ENCODE results near the gene BCAS3.
"Not testable (repeated sequence)": the region's sequence is repeated elsewhere in the genome, so short reads cannot be mapped to it uniquely, and the experiment has no call there.

The BCAS3 gene

DNA sequence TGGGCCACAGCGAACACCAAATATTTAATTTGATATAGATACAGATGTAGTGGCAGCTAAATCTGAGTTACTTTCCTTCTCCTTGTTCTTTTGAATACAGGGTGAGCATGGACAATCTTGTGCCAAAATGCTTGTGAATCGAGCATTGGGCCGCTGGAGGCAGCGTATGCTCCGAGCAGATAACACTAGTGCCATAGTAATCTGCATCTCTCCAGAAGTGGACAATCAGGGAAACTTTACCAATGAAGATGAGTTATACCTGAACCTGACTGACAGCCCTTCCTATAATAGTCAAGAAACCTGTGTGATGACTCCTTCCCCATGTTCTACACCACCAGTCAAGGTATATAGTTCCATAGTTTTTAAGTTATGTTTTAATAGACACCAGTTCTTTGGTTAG, 21.2 kb upstream of the BCAS3 start:
- Histone ChIP-seq H3K9me3 (no peaks in the 10 kb centered on the region), H3K27me3 (no peaks in the 10 kb centered on the region), H3K36me3 (peaks cover 5 to 30% (median 21%) of the 10 kb centered on the region in 3 donors), H3K4me1 (no peaks in the 10 kb centered on the region), H3K4me3 (no peak overlapping the region), H3K27ac (no peak overlapping the region)
- DNase-seq = no peak
- intact Hi-C loops (cut with DNase I; ENCODE audit: low total_unique reads) = no loop called here
- TF ChIP-seq, protein P1, sequence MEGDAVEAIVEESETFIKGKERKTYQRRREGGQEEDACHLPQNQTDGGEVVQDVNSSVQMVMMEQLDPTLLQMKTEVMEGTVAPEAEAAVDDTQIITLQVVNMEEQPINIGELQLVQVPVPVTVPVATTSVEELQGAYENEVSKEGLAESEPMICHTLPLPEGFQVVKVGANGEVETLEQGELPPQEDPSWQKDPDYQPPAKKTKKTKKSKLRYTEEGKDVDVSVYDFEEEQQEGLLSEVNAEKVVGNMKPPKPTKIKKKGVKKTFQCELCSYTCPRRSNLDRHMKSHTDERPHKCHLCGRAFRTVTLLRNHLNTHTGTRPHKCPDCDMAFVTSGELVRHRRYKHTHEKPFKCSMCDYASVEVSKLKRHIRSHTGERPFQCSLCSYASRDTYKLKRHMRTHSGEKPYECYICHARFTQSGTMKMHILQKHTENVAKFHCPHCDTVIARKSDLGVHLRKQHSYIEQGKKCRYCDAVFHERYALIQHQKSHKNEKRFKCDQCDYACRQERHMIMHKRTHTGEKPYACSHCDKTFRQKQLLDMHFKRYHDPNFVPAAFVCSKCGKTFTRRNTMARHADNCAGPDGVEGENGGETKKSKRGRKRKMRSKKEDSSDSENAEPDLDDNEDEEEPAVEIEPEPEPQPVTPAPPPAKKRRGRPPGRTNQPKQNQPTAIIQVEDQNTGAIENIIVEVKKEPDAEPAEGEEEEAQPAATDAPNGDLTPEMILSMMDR (IDR thresholded peaks at IDR 0.05) = no peak

GRCh38 chr17:60659156-60659555, 18.5 kb upstream of the BCAS3 start:
- intact Hi-C loops (cut with DNase I; ENCODE audit: low total_unique reads) = no loop called here
- no peak overlapping the region for H3K27ac ChIP-seq
- no peaks in the 10 kb centered on the region for H3K27me3 ChIP-seq
- TF ChIP-seq, protein P1 (IDR thresholded peaks at IDR 0.05) = no peak
- peaks cover 16 to 35% (median 24%) of the 10 kb centered on the region in 3 donors for H3K36me3 ChIP-seq
- no peaks in the 10 kb centered on the region for H3K9me3 ChIP-seq
- H3K4me1 ChIP-seq = no peaks in the 10 kb centered on the region
- H3K4me3 ChIP-seq = no peak overlapping the region
- DNase-seq = no peak

- TF ChIP-seq, protein P1 (IDR thresholded peaks at IDR 0.05) = no peak
- intact Hi-C loops (cut with DNase I; ENCODE audit: low total_unique reads) = no loop called here
- Histone ChIP-seq H3K4me3 (no peak overlapping the region), H3K9me3 (no peaks in the 10 kb centered on the region), H3K36me3 (peaks cover 16 to 51% (median 39%) of the 10 kb centered on the region in 3 donors), H3K4me1 (no peaks in the 10 kb centered on the region), H3K27me3 (no peaks in the 10 kb centered on the region), H3K27ac (no peak overlapping the region)
- no peak for DNase-seq
These were observed 16.2 kb upstream of the BCAS3 start for GRCh38 chr17:60661489-60661888.

- H3K4me3 ChIP-seq = no peak overlapping the region
- no peaks in the 10 kb centered on the region for H3K9me3 ChIP-seq
- H3K4me1 ChIP-seq = no peaks in the 10 kb centered on the region
- H3K27me3 ChIP-seq = no peaks in the 10 kb centered on the region
- TF ChIP-seq, protein P1 (IDR thresholded peaks at IDR 0.05) = no peak
- H3K36me3 ChIP-seq = peaks cover 11 to 39% (median 29%) of the 10 kb centered on the region in 3 donors
- DNase-seq = no peak
- H3K27ac ChIP-seq = no peak overlapping the region
- intact Hi-C loops (cut with DNase I; ENCODE audit: low total_unique reads) = no loop called here
These were observed 13.6 kb upstream of the BCAS3 start for GRCh38 chr17:60664022-60664421.

- no peak overlapping the region for H3K27ac ChIP-seq
- no peaks in the 10 kb centered on the region for H3K4me1 ChIP-seq
- H3K27me3 ChIP-seq = no peaks in the 10 kb centered on the region
- no peaks in the 10 kb centered on the region for H3K9me3 ChIP-seq
- no peak overlapping the region for H3K4me3 ChIP-seq
- peaks cover 11 to 30% (median 29%) of the 10 kb centered on the region in 3 donors for H3K36me3 ChIP-seq
- intact Hi-C loops (cut with DNase I; ENCODE audit: low total_unique reads) = no loop called here
- TF ChIP-seq, protein P1 (IDR thresholded peaks at IDR 0.05) = no peak
- no peak for DNase-seq
These were observed 12.0 kb upstream of the BCAS3 start for GRCh38 chr17:60665602-60666001.

DNA sequence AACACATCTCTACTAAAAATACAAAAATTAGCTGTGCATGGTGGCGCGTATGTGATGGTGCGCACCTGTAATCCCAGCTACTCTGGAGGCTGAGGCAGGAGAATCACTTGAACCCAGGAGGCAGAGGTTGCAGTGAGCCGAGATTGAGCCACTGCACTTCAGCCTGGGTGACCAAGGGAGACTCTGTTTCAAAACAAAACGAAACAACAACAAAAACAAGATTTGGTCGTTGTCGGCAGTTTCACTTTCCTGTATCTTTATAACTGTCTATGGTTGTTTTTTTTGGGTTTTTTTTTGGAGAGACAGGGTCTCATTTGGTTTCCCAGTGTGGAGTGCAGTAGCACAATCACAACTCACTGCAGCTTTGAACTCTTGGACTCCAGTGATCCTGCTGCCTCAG, 8.9 kb upstream of the BCAS3 start:
- intact Hi-C loops (cut with DNase I; ENCODE audit: low total_unique reads); H3K27ac ChIP-seq; H3K4me3 ChIP-seq; H3K9me3 ChIP-seq; H3K27me3 ChIP-seq; H3K4me1 ChIP-seq; DNase-seq: not testable (repeated sequence)
- peaks cover 5 to 23% (median 22%) of the 10 kb centered on the region in 3 donors for H3K36me3 ChIP-seq

Data from tibial artery (tissue), 4 donors.